SK-N-SH treated with all-trans-retinoic acid at 6 μM for 48 hours (cell line): Measurements from ENCODE around the gene SERGEF.

Source experiments
- ATAC-seq: fragments of 200-7000 bp; cut with Tn5 transposase; 3 replicates; pipeline ENCODE4 v1.9.1; 2020; ENCODE audit warnings: mild to moderate bottlenecking, moderate library complexity
- ARNTL ChIP-seq: fragments of 450-650 bp; formaldehyde crosslinking; IDR thresholded peaks from 2 replicates; pipeline ENCODE4 v1.5.0; 2020; ENCODE audit warnings: low read depth, mild to moderate bottlenecking, moderate library complexity, borderline replicate concordance
- BACH2 ChIP-seq: fragments of 250-450 bp; sonication (Bioruptor Pico); IDR thresholded peaks from 2 replicates; pipeline ENCODE4 v1.9.0; 2021; ENCODE audit warnings: mild to moderate bottlenecking, borderline replicate concordance
- CREB5 ChIP-seq: fragments of 250-450 bp; sonication (Bioruptor Pico); IDR thresholded peaks from 2 replicates; pipeline ENCODE4 v1.5.1; 2020; ENCODE audit warnings: low read depth, mild to moderate bottlenecking, moderate library complexity
- CSDC2 ChIP-seq: fragments of 250-450 bp; sonication (Bioruptor Pico); IDR thresholded peaks from 2 replicates; pipeline ENCODE4 v1.5.0; 2020; ENCODE audit warnings: mild to moderate bottlenecking, moderate library complexity
- CSRNP3 ChIP-seq: fragments of 250-450 bp; sonication (Bioruptor Pico); IDR thresholded peaks from 2 replicates; pipeline ENCODE4 v1.5.1; 2021; ENCODE audit warnings: mild to moderate bottlenecking, moderate library complexity
- ESRRG ChIP-seq: fragments of 250-450 bp; sonication (Bioruptor Pico); IDR thresholded peaks from 2 replicates; pipeline ENCODE4 v1.6.1; 2021; ENCODE audit warnings: mild to moderate bottlenecking
- GLIS3 ChIP-seq: fragments of 250-450 bp; sonication (Bioruptor Pico); IDR thresholded peaks from 2 replicates; pipeline ENCODE4 v1.5.0; 2020; ENCODE audit warnings: mild to moderate bottlenecking, moderate library complexity
- ISL1 ChIP-seq: fragments of 250-450 bp; sonication (Bioruptor Pico); IDR thresholded peaks from 2 replicates; pipeline ENCODE4 v2.1.2; 2022; ENCODE audit warnings: mild to moderate bottlenecking, moderate library complexity
- OSR1 ChIP-seq: fragments of 250-450 bp; sonication (Bioruptor Pico); IDR thresholded peaks from 2 replicates; pipeline ENCODE4 v1.8.0; 2022; ENCODE audit warnings: moderate library complexity, mild to moderate bottlenecking, inconsistent platforms
- PPARA ChIP-seq: fragments of 250-450 bp; sonication (Bioruptor Pico); IDR thresholded peaks from 2 replicates; pipeline ENCODE4 v1.5.0; 2020; ENCODE audit warnings: mild to moderate bottlenecking, borderline replicate concordance
- RARB ChIP-seq: fragments of 250-450 bp; sonication (Bioruptor Pico); IDR thresholded peaks from 2 replicates; pipeline ENCODE4 v1.8.0; 2021; ENCODE audit warnings: mild to moderate bottlenecking, moderate library complexity
- TCF4 ChIP-seq: fragments of 250-450 bp; sonication (Bioruptor Pico); IDR thresholded peaks from 2 replicates; pipeline ENCODE4 v1.8.0; 2021; ENCODE audit warnings: mild to moderate bottlenecking, moderate library complexity, borderline replicate concordance
- TOX ChIP-seq: fragments of 250-450 bp; sonication (Bioruptor Pico); IDR thresholded peaks from 2 replicates; pipeline ENCODE4 v1.8.0; 2021; ENCODE audit warnings: mild to moderate bottlenecking, moderate library complexity, borderline replicate concordance
- TSHZ2 ChIP-seq: fragments of 250-450 bp; sonication (Bioruptor Pico); IDR thresholded peaks from 2 replicates; pipeline ENCODE4 v1.5.0; 2020; ENCODE audit warnings: mild to moderate bottlenecking, moderate library complexity
- ZC3H10 ChIP-seq: fragments of 250-450 bp; sonication (Bioruptor Pico); IDR thresholded peaks from 2 replicates; pipeline ENCODE4 v1.5.1; 2021; ENCODE audit warnings: mild to moderate bottlenecking, moderate library complexity
- ZFP3 ChIP-seq: fragments of 250-450 bp; sonication (Bioruptor Pico); IDR thresholded peaks from 2 replicates; pipeline ENCODE4 v1.5.0; 2020; ENCODE audit warnings: mild to moderate bottlenecking, moderate library complexity
- ZFP30 ChIP-seq: fragments of 450-650 bp; formaldehyde crosslinking; IDR thresholded peaks from 2 replicates; pipeline ENCODE4 v1.5.0; 2022; ENCODE audit warnings: mild to moderate bottlenecking, moderate library complexity
- ZNF565 ChIP-seq: fragments of 450-650 bp; formaldehyde crosslinking; conservative IDR thresholded peaks from 2 replicates; pipeline ENCODE4 v1.5.0; 2020; ENCODE audit warnings: low read depth, mild to moderate bottlenecking, moderate library complexity
- ZNF70 ChIP-seq: fragments of 450-650 bp; formaldehyde crosslinking; IDR thresholded peaks from 2 replicates; pipeline ENCODE4 v1.5.0; 2020; ENCODE audit warnings: mild to moderate bottlenecking, moderate library complexity
- ZNF8 ChIP-seq: fragments of 450-650 bp; formaldehyde crosslinking; IDR thresholded peaks from 2 replicates; pipeline ENCODE4 v1.5.0; 2020; ENCODE audit warnings: mild to moderate bottlenecking, moderate library complexity
- TF ChIP-seq, protein P1 (sequence below): fragments of 250-450 bp; sonication (Bioruptor Pico); IDR thresholded peaks from 2 replicates; pipeline ENCODE4 v1.8.0; 2020; ENCODE audit warnings: mild to moderate bottlenecking, moderate library complexity, borderline replicate concordance
- TF ChIP-seq, protein P2 (sequence below): fragments of 250-450 bp; sonication (Bioruptor Pico); IDR thresholded peaks from 2 replicates; pipeline ENCODE4 v1.8.0; 2021; ENCODE audit warnings: low read depth, mild to moderate bottlenecking, moderate library complexity, borderline replicate concordance

SERGEF gene

DNA sequence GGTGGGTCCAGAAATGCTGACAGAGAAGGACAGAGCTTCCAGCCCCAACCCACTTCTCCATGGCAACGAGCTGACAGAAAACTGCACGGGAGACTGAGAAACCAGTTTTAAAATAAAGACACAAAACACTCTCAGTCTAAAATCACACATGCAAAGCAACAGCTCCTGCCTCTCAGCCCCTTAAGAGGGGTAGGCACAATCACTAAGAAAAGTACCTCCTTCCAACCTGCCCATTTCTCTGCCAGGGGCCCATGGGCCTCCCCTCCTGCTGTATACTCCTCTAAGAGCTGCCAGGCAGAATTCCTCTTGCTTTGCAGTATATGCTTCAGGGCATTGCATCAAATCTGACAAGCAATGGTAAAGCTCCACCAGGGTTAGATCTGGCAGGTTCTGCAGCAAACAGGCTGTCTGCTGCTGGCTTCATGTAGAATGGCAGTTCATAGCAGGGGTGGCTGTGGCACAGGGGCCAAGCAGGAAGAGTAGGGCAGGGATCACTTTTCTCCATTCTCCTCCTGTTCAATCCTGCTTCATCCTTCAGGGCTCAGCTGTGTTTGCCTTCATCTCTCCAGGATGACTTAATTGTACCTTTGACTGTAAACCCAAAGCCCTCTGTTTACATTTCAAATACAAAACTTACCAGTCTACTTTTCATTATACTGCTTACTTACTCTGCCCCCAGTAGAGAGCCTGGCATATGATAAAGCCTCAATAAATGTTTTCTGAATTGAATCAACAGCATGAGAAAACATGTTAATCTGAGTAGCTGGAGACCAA, 200.6 kb downstream of the SERGEF start:
- ATAC-seq, result peak; percentile 64

DNA sequence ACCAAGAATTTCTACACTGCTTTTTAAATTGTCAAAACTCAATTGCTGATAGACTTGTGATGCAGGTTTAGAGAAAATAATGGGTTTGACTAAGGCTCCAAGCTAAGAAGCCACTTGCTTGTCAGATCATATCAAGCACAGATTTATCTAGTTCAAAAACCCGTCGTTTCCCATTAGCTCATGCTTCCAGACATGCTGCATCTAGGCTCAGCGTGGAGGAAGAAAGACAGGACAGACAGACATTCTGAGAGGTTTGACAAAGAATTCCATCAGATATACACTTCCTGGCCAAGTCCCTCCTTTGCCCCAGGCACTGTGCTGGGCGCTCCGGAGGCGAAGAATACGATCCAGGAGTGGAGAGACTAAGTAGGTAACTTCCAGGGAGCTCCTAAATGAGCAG, 201.5 kb downstream of the SERGEF start:
- ATAC-seq, result no peak; the same call in 2 of the 3 replicates
- peak; percentile 64 for TF ChIP-seq ISL1 (CRISPR knock-in tag)
- no peak for TF ChIP-seq ESRRG (CRISPR knock-in tag)

More for the DNA sequence above, 200.6 kb downstream of the SERGEF start:
- no peak for TF ChIP-seq ARNTL (CRISPR knock-in tag)
- no peak for TF ChIP-seq ZFP30 (CRISPR knock-in tag)
- TF ChIP-seq TSHZ2 (CRISPR knock-in tag), result no peak
- TF ChIP-seq, protein P1, sequence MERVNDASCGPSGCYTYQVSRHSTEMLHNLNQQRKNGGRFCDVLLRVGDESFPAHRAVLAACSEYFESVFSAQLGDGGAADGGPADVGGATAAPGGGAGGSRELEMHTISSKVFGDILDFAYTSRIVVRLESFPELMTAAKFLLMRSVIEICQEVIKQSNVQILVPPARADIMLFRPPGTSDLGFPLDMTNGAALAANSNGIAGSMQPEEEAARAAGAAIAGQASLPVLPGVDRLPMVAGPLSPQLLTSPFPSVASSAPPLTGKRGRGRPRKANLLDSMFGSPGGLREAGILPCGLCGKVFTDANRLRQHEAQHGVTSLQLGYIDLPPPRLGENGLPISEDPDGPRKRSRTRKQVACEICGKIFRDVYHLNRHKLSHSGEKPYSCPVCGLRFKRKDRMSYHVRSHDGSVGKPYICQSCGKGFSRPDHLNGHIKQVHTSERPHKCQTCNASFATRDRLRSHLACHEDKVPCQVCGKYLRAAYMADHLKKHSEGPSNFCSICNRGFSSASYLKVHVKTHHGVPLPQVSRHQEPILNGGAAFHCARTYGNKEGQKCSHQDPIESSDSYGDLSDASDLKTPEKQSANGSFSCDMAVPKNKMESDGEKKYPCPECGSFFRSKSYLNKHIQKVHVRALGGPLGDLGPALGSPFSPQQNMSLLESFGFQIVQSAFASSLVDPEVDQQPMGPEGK (CRISPR knock-in tag), result no peak
- no peak for TF ChIP-seq RARB (CRISPR knock-in tag)
- TF ChIP-seq OSR1 (CRISPR knock-in tag), result no peak
- no peak for TF ChIP-seq ZC3H10
- TF ChIP-seq BACH2 (CRISPR knock-in tag), result no peak
- no peak for TF ChIP-seq ZFP3
- TF ChIP-seq CSDC2 (CRISPR knock-in tag), result no peak
- no peak for TF ChIP-seq ISL1 (CRISPR knock-in tag)
- TF ChIP-seq CSRNP3, result no peak
- TF ChIP-seq GLIS3 (CRISPR knock-in tag), result no peak
- no peak for TF ChIP-seq ZNF70
- TF ChIP-seq TCF4 (CRISPR knock-in tag), result no peak
- TF ChIP-seq CREB5 (CRISPR knock-in tag), result no peak

- ATAC-seq, result peak; percentile 64
These were observed 202.1 kb downstream of the SERGEF start for GRCh38 chr11:17810746-17811145.

More at GRCh38 chr11:17810746-17811145, 202.1 kb downstream of the SERGEF start:
- TF ChIP-seq, protein P1 (CRISPR knock-in tag), result no peak
- TF ChIP-seq BACH2 (CRISPR knock-in tag) (no peak), CSRNP3 (no peak), TOX (CRISPR knock-in tag) (no peak), ZNF8 (CRISPR knock-in tag) (no peak), ISL1 (CRISPR knock-in tag) (no peak), PPARA (CRISPR knock-in tag) (no peak), ZNF565 (CRISPR knock-in tag) (no peak), ZC3H10 (no peak)
- TF ChIP-seq, protein P2, sequence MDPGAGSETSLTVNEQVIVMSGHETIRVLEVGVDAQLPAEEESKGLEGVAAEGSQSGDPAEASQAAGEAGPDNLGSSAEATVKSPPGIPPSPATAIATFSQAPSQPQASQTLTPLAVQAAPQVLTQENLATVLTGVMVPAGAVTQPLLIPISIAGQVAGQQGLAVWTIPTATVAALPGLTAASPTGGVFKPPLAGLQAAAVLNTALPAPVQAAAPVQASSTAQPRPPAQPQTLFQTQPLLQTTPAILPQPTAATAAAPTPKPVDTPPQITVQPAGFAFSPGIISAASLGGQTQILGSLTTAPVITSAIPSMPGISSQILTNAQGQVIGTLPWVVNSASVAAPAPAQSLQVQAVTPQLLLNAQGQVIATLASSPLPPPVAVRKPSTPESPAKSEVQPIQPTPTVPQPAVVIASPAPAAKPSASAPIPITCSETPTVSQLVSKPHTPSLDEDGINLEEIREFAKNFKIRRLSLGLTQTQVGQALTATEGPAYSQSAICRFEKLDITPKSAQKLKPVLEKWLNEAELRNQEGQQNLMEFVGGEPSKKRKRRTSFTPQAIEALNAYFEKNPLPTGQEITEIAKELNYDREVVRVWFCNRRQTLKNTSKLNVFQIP (CRISPR knock-in tag), result no peak
